Activated B cell treated with CpG ODN at 0.5 μM for 24 hours (primary cell): ENCODE measurements around the gene MIPEP. TPM values are rescaled to one million over a fixed set of nuclear protein-coding genes. Genes with fewer than 3 reads are reported as not detected.

Experiments
- ATAC-seq: fragments of 200-7000 bp; cut with Tn5 transposase; one replicate; pipeline ENCODE4 v1.10.0; 2021; ENCODE audit warnings: low read depth, mild to moderate bottlenecking, moderate library complexity
- CTCF ChIA-PET: fragments of 350-600 bp; sonication (Branson Sonifier 250); formaldehyde crosslinking; loops from one replicate; lab custom pipeline; 2021; ENCODE audit warnings: antibody characterized with exemption; lab: Charles Lee
- POLR2A ChIA-PET: fragments of 350-600 bp; sonication (Branson Sonifier 250); formaldehyde crosslinking; loops from one replicate; lab custom pipeline; 2021; ENCODE audit warnings: antibody characterized with exemption; lab: Charles Lee
- DNase-seq: peaks from one replicate; pipeline ENCODE4 v3.0.0; 2022
- H3K27ac Mint-ChIP-seq: one replicate; pipeline ENCODE4 v1.8.0; 2020; ENCODE audit warnings: mixed read lengths
- H3K27me3 Mint-ChIP-seq: one replicate; pipeline ENCODE4 v1.8.0; 2021; ENCODE audit warnings: mixed read lengths
- H3K36me3 Mint-ChIP-seq: one replicate; pipeline ENCODE4 v1.8.0; 2021; ENCODE audit warnings: low read depth, mixed read lengths
- H3K4me1 Mint-ChIP-seq: one replicate; pipeline ENCODE4 v1.8.0; 2021; ENCODE audit warnings: mixed read lengths
- H3K4me3 Mint-ChIP-seq: one replicate; pipeline ENCODE4 v1.8.0; 2020; ENCODE audit warnings: mild to moderate bottlenecking, mixed read lengths
- H3K9me3 Mint-ChIP-seq: one replicate; pipeline ENCODE4 v1.8.0; 2020; ENCODE audit warnings: mixed read lengths
- intact Hi-C: fragments of 100-400 bp; cut with micrococcal nuclease; formaldehyde crosslinking; loops from one replicate; pipeline ENCODE4 v1.15.1; 2024
- total RNA-seq: library from RNA; stranded (reverse); gene quantifications from 2 replicates; pipeline ENCODE4 v1.2.3, GENCODE V29; 2022
- TF ChIP-seq, protein P1 (sequence below): fragments of 200-600 bp; IDR thresholded peaks from one replicate; pipeline ENCODE4 v1.8.0; 2022; ENCODE audit warnings: antibody characterized with exemption, mild to moderate bottlenecking

The MIPEP gene
- total RNA-seq, 1 donor from 2014 or later = 19.7 TPM

DNA sequence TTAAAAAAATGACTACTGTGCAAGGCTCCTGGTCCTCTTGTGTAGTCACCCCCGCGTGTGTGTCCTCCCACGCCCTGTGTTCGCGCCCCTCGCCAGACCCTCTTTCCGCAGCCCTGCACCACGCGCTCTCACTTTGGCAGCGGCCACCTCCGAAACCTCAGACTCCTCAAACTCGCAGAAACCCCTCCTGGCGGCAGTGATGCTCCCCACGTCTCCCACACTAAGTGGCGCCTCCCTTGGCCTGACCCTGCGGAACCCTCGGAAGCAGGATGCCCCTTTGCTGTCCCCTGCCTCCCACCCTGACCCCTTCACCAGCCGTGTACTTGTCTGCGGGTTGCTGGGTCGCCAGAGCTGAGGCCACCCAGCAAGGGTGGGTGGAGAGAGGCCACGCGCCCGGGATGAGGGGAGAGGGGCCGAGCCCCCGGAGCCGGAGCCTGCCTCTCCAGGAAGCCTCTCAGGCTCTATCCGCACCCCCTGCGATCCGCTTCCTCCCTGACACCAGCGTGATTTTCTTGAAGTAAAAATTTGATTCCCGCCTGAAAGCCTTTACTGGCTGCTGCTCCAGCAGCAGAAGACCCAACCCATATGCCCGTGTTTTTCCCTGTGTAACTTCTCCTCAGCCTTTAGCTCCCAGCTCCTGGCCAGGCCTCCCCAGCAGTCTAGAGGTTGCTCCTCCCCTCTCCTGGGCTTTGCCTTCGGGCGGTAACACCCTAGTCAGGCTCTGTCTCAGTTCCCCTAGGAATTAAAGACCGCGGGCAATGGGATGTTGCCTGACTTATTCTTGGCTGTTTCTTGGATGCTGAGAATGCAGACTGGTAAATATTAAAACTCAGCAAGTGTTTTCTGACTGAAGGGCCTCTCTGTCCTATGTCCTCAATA, 55.2 kb downstream of the MIPEP start:
- H3K27ac Mint-ChIP-seq = no peak overlapping the region
- TF ChIP-seq, protein P1, sequence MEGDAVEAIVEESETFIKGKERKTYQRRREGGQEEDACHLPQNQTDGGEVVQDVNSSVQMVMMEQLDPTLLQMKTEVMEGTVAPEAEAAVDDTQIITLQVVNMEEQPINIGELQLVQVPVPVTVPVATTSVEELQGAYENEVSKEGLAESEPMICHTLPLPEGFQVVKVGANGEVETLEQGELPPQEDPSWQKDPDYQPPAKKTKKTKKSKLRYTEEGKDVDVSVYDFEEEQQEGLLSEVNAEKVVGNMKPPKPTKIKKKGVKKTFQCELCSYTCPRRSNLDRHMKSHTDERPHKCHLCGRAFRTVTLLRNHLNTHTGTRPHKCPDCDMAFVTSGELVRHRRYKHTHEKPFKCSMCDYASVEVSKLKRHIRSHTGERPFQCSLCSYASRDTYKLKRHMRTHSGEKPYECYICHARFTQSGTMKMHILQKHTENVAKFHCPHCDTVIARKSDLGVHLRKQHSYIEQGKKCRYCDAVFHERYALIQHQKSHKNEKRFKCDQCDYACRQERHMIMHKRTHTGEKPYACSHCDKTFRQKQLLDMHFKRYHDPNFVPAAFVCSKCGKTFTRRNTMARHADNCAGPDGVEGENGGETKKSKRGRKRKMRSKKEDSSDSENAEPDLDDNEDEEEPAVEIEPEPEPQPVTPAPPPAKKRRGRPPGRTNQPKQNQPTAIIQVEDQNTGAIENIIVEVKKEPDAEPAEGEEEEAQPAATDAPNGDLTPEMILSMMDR = no peak
- H3K36me3 Mint-ChIP-seq = peaks cover 39% of the 10 kb centered on the region
- ChIA-PET POLR2A (no interaction called here), CTCF (no interaction called here)
- intact Hi-C loops = no loop called here
- H3K9me3 Mint-ChIP-seq = no peaks in the 10 kb centered on the region
- DNase-seq (no peak), ATAC-seq (no peak)
- H3K4me1 Mint-ChIP-seq = no peaks in the 10 kb centered on the region
- H3K4me3 Mint-ChIP-seq = no peak overlapping the region
- no peaks in the 10 kb centered on the region for H3K27me3 Mint-ChIP-seq

DNA sequence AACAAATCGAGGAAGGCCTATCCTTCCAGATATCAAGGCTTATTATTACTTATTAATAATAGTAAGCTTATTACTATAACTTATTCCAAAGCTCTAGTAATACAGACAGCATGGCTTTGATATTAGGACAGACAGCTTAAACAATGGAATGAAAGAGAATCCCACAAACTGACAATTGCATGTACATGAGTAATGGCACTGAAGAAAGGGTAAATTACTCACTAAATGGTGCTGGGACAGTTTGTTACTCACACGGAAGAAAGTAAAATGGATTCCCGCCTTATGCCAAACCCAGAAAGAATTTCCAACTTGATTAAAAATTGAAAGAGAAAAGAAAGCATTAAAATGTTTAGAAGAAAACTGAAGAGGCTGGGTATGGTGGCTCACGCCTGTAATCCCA, 60.3 kb downstream of the MIPEP start:
- H3K4me3 Mint-ChIP-seq = no peak overlapping the region
- H3K4me1 Mint-ChIP-seq = peaks cover 2% of the 10 kb centered on the region
- no peak for ATAC-seq
- H3K36me3 Mint-ChIP-seq = peaks cover 29% of the 10 kb centered on the region
- TF ChIP-seq, protein P1 = no peak
- POLR2A ChIA-PET = no interaction called here
- H3K27me3 Mint-ChIP-seq = no peaks in the 10 kb centered on the region
- CTCF ChIA-PET = no interaction called here
- peaks cover 11% of the 10 kb centered on the region for H3K9me3 Mint-ChIP-seq
- no peak overlapping the region for H3K27ac Mint-ChIP-seq
- intact Hi-C loops = no loop called here
- no peak for DNase-seq

DNA sequence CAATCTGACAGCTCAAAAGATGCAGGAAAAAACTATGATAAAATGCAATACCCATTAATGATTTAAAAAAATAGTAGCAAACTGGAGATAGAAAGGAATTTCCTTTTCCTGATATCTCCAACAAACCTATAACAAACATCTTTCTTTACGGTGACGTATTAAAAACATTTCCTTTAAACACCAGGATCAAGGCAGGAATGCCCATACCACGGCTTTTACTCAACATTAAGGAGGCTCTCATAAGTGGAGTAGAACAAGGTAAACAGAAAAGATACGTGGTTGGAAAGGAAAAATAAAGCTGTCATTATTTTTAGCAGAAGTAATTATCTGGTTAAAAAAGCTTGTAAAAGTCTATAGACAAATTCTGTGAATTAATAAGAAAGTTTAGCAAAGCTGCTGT, 61.1 kb downstream of the MIPEP start:
- DNase-seq (no peak), ATAC-seq (no peak)
- no peak overlapping the region for H3K27ac Mint-ChIP-seq
- H3K4me1 Mint-ChIP-seq = peaks cover 2% of the 10 kb centered on the region
- ChIA-PET POLR2A (no interaction called here), CTCF (no interaction called here)
- intact Hi-C loops = no loop called here
- H3K36me3 Mint-ChIP-seq = peaks cover 28% of the 10 kb centered on the region
- no peaks in the 10 kb centered on the region for H3K27me3 Mint-ChIP-seq
- TF ChIP-seq, protein P1 = no peak
- H3K4me3 Mint-ChIP-seq = no peak overlapping the region
- H3K9me3 Mint-ChIP-seq = peaks cover 11% of the 10 kb centered on the region

DNA sequence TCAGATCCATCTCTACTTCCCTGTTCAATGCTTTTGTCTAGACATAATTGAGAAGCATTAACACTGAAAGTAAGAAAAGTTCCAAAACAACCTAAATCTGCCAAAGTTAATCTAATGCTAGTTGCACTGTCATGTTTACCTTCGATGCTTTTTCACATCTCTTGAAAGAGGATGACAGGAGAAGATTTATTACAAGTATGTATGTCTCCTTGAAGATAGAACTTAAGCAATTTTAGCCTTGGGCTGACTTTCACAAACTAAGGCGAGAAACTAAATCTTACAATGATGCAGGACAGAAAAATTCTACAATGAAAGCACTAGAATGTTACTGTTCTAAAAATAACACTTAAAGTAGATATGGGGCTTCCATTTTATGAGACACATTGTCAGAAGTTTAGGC, 64.0 kb downstream of the MIPEP start:
- no peak overlapping the region for H3K27ac Mint-ChIP-seq
- H3K36me3 Mint-ChIP-seq = peaks cover 39% of the 10 kb centered on the region
- ATAC-seq (no peak), DNase-seq (no peak)
- no peaks in the 10 kb centered on the region for H3K27me3 Mint-ChIP-seq
- CTCF ChIA-PET = no interaction called here
- peaks cover 11% of the 10 kb centered on the region for H3K9me3 Mint-ChIP-seq
- intact Hi-C loops = no loop called here
- peaks cover 2% of the 10 kb centered on the region for H3K4me1 Mint-ChIP-seq
- H3K4me3 Mint-ChIP-seq = no peak overlapping the region
- TF ChIP-seq, protein P1 = no peak
- POLR2A ChIA-PET = no interaction called here

DNA sequence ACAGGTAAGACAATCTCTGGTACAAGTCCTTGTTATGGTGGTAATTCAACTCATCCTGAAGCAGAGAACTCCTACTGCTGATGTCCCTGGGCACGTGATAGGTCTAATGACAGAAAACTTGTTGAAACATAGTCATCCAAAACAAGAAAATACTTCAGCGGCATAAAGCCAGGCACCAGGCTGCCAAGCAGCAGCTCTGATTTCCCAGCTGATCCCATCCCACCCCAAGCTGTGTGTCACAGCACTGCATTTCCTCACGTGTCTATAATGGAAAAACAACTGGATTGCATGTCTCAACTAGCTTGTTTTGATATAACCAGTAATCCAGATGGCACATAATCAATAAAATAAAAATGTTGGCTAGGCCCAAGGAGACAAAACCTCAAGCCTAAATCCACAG, 64.8 kb downstream of the MIPEP start:
- ChIA-PET POLR2A (no interaction called here), CTCF (no interaction called here)
- ATAC-seq (no peak), DNase-seq (no peak)
- H3K36me3 Mint-ChIP-seq = peaks cover 42% of the 10 kb centered on the region
- H3K9me3 Mint-ChIP-seq = peaks cover 11% of the 10 kb centered on the region
- TF ChIP-seq, protein P1 = no peak
- H3K4me1 Mint-ChIP-seq = peaks cover 2% of the 10 kb centered on the region
- intact Hi-C loops = no loop called here
- no peaks in the 10 kb centered on the region for H3K27me3 Mint-ChIP-seq
- no peak overlapping the region for H3K4me3 Mint-ChIP-seq
- no peak overlapping the region for H3K27ac Mint-ChIP-seq
